Subcutaneous adipose tissue (tissue), 4 donors: ENCODE measurements around the gene NOS1AP. TPM values are rescaled to one million over a fixed set of nuclear protein-coding genes. Genes with fewer than 3 reads are reported as not detected.

Source experiments
- total RNA-seq, 4 donors: library from RNA; depleted of rRNA; stranded (reverse); fragments of >200 nt; gene quantifications; one replicate each; pipeline ENCODE4 v1.1.0, GENCODE V29; 2016
- TF ChIP-seq, protein P1 (sequence below): fragments of 450-650 bp; IDR thresholded peaks from one replicate; pipeline ENCODE4 v1.5.1; 2016; ENCODE audit warnings: low read depth, mild to moderate bottlenecking, control low read depth, antibody characterized with exemption, moderate library complexity

The NOS1AP gene
- total RNA-seq, 4 donors from 2014 or later, result 0.51 to 5.1 (median 0.96) TPM

DNA sequence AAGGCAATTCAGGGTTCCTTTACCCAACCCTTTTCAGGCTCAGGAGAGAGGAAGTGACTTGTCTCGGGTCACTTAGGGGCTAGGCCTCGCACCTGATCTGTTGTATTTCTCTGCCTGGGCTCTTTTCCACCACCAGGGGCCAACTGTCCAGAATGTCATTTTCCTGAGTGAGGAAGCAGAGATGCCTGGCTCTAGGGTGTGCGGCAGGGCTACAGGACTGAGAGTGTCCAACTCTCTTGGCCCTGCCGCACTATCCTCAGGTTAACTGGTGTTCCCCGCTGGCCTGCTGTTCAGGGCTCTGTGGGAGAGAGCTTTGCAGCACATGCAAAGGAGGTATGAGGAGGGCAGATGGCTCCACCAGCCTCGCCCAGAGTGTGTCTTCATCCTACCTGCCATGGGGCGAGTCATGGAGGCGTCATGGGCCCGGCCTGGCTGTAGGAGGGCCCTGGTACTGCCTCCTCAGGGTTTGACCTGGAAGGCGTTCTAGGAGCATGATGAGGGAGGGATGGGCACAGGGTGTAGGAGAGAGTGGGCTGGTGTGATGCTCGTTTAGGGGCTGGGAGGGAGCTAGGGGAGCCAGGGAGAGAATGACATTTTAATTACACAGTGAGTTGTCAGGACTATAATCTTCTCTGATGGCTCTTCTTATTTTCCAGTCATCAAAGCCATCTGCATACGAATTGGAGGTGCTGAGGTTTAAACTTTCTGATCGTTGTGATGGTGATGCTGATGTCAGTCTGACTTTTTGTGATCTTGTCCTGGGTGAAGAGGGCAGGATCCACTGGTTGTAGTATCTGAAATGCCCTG is 128.3 kb downstream of the NOS1AP start:
- TF ChIP-seq, protein P1, sequence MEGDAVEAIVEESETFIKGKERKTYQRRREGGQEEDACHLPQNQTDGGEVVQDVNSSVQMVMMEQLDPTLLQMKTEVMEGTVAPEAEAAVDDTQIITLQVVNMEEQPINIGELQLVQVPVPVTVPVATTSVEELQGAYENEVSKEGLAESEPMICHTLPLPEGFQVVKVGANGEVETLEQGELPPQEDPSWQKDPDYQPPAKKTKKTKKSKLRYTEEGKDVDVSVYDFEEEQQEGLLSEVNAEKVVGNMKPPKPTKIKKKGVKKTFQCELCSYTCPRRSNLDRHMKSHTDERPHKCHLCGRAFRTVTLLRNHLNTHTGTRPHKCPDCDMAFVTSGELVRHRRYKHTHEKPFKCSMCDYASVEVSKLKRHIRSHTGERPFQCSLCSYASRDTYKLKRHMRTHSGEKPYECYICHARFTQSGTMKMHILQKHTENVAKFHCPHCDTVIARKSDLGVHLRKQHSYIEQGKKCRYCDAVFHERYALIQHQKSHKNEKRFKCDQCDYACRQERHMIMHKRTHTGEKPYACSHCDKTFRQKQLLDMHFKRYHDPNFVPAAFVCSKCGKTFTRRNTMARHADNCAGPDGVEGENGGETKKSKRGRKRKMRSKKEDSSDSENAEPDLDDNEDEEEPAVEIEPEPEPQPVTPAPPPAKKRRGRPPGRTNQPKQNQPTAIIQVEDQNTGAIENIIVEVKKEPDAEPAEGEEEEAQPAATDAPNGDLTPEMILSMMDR, result no peak

DNA sequence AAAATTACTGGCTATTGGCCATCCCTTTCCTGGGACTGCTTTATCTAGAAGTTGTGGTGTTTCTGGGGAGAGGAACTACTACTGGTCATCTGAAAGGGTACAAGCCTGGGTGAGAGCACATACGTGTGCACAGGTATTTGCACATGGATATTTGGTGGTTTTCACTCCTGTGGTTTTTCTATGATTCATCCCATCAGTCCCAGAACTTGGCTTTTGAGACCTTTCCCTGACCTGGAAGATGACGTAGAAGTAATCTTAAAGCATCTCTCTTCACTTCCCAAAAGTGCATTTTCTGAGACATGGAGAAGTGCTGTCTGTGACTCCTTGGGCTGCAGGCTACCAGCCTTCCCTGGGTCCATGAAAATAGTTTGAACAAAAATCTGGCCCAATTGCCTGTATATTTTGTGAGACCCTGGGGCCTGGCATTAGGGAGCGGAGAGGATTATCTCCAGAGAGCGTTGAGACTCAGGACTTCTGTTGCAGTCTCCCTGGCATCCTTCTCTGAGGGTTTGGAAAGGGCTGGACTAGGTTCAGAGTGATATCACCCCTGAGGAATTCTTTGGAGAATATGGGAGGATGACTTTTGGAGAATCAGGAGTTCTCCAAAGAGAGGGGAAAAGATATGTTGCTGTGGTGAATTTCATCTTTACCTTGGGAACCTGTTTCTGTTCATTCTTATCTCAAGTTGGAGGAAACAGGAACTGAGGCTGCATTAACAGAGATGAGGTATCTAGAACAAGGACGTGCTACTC is 130.8 kb downstream of the NOS1AP start:
- TF ChIP-seq, protein P1, result no peak

DNA sequence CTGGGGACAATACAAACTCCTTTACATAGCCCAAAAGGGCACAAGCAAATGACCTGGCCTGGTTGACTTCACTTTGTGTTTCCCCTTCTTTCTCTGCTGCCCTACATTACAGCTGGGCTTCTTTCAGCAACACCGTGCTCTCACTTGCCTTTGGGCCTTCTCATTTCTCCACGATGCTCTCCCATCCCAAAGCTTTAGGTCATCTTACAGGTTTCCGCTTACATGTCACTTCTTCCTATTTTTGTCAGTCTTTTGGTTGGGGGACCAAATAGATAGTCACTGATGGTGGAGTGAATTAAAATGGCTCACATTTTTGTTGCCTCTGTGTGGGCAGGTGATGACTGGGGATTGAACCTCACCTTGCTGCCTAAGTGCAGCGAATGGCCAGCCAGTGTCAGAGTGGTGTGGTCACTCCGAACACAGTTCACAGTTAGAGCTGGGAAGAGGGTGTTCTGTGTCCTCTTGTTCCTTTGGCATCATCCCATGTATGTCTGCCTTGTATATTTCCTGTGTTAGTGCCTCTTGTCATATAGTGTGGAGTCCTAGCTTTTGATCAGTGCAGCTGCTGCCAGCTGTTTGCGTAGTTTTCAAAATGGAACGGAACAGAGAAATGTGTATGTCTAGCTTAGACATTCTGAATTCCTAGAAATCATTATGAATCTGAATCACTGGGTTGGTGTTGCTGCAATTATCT is 134.8 kb downstream of the NOS1AP start:
- TF ChIP-seq, protein P1, result no peak

DNA sequence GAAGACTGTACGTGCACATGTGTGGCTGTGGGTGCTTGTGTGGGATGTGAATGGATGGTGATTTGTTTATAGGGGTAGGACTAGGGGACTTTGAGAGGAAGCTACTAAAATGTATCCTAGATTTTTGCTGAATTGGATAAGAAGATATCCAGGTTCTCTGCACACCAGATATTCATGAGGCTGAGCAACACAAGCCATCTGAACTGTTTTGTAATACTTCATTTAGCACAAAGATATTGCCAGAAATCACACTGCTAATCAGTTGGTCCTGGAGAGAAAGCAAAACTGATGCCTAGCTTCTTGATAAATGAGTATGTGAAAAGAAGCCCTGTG is 135.3 kb downstream of the NOS1AP start:
- TF ChIP-seq, protein P1, result no peak

DNA sequence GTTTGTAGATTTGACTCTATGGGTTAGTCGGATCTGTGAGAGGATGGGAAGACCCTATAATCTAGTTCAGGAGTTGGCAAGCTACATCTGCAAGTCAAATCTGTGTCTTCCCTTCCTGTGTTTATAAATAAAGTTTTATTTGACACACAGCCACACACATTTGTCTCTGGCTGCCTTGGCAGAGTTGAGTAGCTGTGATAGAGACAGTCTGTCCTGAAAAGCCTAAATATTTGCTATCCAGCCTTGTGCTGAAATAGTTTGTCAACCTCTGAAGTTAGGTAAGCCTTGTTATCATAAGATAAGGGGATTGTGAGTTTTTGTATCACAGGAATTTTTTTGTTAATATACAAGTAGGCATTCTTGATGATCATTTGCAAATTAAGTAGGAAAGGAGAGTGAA is 136.8 kb downstream of the NOS1AP start:
- TF ChIP-seq, protein P1, result no peak

DNA sequence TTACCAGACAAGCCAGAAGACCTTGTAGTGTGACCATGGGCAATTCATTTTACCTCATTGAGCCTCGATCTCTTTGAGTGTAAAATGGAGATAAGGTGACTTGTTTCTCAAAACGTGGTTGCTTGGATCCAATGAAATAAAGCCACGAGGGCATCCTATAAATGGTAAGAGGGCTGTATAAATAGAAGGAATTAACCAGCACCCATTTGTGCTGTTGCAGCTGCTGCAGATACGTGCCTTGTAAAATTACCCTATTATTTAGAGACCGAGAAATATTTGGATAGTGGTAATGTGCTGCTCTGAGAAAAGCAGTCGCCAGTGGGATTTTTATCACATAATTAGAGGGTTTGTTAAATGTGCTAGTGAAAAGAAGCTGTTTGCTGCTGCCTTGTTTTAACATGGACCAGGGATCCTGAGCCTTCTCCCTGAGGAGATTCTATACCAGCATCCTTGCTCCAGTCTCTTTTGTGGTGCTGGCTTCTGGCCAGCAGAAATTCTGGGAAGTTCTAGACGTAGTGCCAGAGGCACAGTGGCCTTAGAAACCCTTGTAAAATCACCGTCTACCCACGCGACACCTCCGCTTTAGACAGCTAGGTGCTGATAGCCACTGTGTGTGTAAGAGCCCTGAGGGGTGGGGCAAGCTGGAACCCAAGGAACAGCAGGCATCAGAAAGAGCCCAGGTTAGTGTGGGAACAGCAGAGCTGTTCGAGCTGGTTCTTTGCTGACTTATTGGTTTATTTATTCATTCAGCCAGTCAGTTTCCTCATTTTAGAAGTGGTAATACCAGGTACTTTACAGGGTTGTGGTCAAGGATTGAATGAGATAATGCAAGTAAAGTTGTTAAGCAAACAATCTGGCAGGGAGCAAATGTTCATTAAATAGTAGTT is 137.5 kb downstream of the NOS1AP start:
- TF ChIP-seq, protein P1, result no peak
